Renal pelvis (tissue), 12 donors: ENCODE data around the gene KRTAP9-8. TPM values are rescaled to one million over a fixed set of nuclear protein-coding genes. Genes with fewer than 3 reads are reported as not detected.
"Not testable (repeated sequence)": the region's sequence is repeated elsewhere in the genome, so short reads cannot be mapped to it uniquely, and the experiment has no call there.

ENCODE experiments used
- DNase-seq: peaks from one replicate; pipeline ENCODE4 v3.0.0-alpha.2; 2013
- long read RNA-seq, 16 experiments: transcript quantifications; one replicate each; lab custom pipeline, GENCODE V29; 2026
- polyA plus RNA-seq, 3 donors: library from polyadenylated mRNA; unstranded; fragments of 120-200 nt; gene quantifications; one replicate each; pipeline ENCODE4 v1.2.1, GENCODE V29; 2013; ENCODE audit not compliant: insufficient read length in 3 of 3

The KRTAP9-8 gene, protein sequence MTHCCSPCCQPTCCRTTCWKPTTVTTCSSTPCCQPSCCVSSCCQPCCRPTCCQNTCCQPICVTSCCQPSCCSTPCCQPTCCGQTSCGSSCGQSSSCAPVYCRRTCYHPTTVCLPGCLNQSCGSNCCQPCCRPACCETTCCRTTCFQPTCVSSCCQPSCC
- polyA plus RNA-seq, result not detected
- long read RNA-seq, donor 1, result 0 reads
- long read RNA-seq, donor 2, result 0 reads
- long read RNA-seq, donor 3, result 0 reads
- long read RNA-seq, donor 4, result 0 reads
- long read RNA-seq, donor 5, result 0 reads
- long read RNA-seq, donor 6, result 0 reads
- long read RNA-seq, donor 7, result 0 reads
- long read RNA-seq, donor 8, result 0 reads
- long read RNA-seq, donor 9, result 0 reads
- long read RNA-seq, donor 10, result 0 reads
- long read RNA-seq, donor 11, result 0 reads
- long read RNA-seq, donor 12, result 0 reads
- long read RNA-seq, donor 13, result 0 reads
- long read RNA-seq, donor 14, result 0 reads
- long read RNA-seq, donor 15, result 0 reads
- long read RNA-seq, donor 16, result 0 reads

- not testable (repeated sequence) for DNase-seq
These were observed at the start of gene KRTAP9-8 for GRCh38 chr17:41237949-41238437. TSS of gene KRTAP9-8 (plus strand) at chr17:41237999. CDS start at chr17:41238052, 53 bp downstream.

DNA sequence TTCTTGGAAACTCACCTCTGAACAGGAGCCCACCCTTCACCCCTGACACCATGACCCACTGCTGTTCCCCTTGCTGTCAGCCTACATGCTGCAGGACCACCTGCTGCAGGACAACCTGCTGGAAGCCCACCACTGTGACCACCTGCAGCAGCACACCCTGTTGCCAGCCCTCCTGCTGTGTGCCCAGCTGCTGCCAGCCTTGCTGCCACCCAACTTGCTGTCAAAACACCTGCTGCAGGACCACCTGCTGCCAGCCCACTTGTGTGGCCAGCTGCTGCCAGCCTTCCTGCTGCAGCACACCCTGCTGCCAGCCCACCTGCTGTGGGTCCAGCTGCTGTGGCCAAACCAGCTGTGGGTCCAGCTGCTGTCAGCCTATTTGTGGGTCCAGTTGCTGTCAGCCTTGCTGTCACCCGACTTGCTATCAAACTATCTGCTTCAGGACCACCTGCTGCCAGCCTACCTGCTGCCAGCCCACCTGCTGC is 47.9 kb upstream of the KRTAP9-8 start, which contains the start of gene KRTAP9-1:
TSS of gene KRTAP9-1 (plus strand) at position 51 of the 482 bp plus-strand sequence. CDS start at position 51, 0 bp downstream.
- DNase-seq, result not testable (repeated sequence)

DNA sequence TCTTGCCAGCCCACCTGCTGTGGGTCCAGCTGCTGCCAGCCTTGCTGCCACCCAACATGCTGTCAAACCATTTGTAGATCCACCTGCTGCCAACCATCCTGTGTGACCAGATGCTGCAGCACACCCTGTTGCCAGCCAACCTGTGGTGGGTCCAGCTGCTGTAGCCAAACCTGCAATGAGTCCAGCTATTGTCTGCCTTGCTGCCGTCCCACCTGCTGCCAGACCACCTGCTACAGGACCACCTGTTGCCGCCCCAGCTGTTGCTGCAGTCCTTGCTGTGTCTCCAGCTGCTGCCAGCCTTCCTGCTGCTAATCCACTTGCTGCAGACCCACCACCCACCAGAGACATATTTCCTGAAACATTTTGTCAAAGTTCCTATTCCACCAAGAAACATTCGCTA is 47.5 kb upstream of the KRTAP9-8 start:
- DNase-seq, result no peak

DNA sequence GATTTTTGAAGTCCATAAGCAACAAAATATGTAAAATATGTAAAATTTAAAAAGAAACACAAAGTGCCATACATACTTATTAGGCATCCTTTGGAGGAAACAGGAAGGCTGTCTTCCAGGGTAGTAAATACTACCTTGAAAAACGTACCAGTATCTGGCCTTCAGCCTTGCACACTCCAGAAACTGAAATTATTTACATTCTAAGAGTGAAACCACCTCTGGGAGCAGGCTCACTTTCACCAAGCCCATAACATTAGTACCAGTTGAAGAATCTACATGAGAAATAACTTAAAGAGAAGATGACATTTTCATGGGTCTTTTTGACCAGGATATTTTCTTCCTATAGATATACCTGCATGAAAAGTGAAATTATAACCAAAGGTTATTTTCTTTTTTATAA is 41.7 kb upstream of the KRTAP9-8 start:
- no peak for DNase-seq

DNA sequence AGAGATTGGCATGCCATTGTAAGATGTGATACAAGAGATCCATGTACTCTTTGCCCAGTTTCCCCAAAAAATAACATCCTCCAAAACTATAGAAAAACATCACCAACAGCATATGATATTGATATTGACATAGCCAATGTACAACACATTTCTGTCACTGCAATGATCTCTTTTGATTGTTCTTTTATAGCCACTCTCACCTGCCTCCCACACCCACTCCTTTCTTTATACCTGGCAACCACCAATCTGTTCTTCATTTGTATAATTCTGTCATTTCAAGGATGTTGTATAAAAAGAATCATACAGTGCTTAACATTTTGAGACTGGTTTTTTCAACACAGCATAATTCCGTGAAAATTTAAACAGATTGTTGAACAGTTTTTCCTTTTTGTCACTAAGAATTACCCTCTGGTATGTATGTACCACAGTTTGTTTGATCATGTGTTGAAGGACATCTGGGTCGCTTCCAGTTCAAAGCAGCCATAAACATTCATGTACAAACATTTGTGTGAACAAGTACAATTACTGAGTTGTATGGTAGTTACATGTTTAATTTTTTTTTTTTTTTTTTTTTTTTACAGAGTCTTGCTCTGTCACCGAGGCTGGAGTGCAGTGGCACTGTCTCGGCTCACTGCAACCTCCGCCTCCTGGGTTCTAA is 38.2 kb upstream of the KRTAP9-8 start:
- no peak for DNase-seq

- DNase-seq, result no peak
These were observed 25.8 kb upstream of the KRTAP9-8 start for GRCh38 chr17:41211845-41212466.

DNA sequence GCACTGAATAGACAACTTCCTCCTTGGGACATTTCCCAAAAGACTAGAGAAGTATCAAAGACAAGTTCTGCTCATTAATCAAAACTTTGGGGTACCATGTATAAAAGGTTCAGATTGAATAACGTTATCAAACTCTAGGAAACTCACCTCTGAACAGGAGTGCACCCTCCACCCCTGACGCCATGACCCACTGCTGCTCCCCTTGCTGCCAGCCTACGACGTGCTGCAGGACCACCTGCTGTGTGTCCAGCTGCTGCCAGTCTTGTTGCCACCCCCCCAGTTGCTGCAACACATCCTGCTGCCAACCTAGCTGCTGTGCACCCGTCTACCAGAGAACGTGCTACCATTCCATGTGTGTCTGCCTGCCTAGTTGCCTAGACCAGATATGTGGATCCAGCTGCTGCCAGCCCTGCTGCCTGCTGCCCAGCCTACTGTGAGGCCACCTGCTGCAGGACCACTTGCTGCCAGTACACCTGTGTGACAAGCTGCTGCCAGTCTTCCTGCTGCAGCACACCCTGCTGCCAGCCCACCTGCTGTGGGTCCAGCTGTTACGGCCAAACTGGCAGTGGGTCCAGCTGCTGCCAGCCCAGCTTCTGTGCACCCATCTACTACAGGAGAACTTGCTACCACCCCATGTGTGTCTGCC is 25.2 kb upstream of the KRTAP9-8 start:
- no peak for DNase-seq

- DNase-seq, result no peak
These were observed 22.1 kb upstream of the KRTAP9-8 start for GRCh38 chr17:41215681-41216080.

GRCh38 chr17:41223821-41224220 is 14.0 kb upstream of the KRTAP9-8 start:
- DNase-seq, result no peak

- DNase-seq, result no peak
These were observed 11.7 kb upstream of the KRTAP9-8 start for GRCh38 chr17:41226051-41226450.

GRCh38 chr17:41226598-41227095 is 11.2 kb upstream of the KRTAP9-8 start, which contains the start of gene KRTAP9-2:
TSS of gene KRTAP9-2 (plus strand) at chr17:41226648. CDS start at chr17:41226655, 7 bp downstream.
- DNase-seq, result not testable (repeated sequence)

DNA sequence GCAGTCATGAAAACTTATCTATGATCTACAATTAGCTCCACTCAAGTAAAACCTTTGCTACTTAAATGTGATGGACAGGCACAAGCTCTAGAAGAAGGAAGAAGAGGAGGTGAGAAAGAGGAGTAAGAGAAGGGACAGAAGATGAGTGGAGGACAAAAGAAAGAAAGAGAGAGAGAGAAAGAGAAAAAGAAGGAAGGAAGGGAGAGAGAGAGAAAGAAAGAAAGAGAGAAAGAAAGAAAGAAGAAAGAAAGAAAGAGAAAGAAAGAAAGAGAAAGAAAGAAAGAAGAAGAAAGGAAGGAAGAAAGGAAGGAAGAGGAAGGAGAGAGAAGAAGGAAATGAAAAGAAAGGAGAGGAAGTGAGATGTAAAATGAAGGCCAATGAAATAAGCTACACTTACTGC is 7.7 kb upstream of the KRTAP9-8 start:
- no peak for DNase-seq

DNA sequence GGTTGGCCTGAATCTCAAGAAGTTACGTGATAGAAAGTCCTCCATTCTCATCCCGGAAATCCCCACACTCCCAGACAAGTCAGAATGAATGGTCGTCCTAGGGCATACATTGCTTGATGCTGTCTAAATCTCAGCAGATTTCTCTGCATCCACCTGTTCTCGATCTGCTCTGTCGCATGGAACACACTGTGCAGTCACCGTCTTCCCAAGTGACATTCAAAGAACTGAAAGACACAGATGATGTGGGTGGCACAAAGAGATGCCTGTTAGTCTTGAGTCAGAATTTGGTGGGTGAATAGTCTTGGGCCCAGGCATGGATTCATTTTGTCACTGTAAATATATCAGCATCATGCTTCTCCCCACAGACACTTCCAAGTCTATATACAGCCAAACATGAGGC is 6.1 kb upstream of the KRTAP9-8 start:
- no peak for DNase-seq

GRCh38 chr17:41232399-41233105 is 5.2 kb upstream of the KRTAP9-8 start, which contains the start of gene KRTAP9-3:
TSS of gene KRTAP9-3 (plus strand) at chr17:41232449. CDS start at chr17:41232502, 53 bp downstream.
- DNase-seq, result not testable (repeated sequence)

DNA sequence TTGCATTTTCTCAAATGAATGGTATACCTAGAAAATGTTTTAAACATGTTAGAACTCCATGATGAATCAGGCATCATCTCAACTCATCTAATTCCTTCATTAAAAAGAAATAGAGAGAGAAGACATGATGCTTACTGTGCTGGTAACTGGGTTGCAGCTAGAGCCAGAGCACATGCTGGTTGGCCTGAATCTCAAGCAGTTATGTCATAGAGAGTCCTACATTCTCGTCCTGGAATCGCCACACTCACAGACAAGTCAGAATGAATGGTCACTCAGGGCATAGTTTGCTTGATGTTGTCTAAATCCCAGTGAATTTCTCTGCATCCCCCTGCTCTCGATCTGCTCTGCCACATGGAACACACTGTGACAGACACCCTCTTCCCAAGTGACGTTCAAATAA is 683 bp upstream of the KRTAP9-8 start:
- not testable (repeated sequence) for DNase-seq

DNA sequence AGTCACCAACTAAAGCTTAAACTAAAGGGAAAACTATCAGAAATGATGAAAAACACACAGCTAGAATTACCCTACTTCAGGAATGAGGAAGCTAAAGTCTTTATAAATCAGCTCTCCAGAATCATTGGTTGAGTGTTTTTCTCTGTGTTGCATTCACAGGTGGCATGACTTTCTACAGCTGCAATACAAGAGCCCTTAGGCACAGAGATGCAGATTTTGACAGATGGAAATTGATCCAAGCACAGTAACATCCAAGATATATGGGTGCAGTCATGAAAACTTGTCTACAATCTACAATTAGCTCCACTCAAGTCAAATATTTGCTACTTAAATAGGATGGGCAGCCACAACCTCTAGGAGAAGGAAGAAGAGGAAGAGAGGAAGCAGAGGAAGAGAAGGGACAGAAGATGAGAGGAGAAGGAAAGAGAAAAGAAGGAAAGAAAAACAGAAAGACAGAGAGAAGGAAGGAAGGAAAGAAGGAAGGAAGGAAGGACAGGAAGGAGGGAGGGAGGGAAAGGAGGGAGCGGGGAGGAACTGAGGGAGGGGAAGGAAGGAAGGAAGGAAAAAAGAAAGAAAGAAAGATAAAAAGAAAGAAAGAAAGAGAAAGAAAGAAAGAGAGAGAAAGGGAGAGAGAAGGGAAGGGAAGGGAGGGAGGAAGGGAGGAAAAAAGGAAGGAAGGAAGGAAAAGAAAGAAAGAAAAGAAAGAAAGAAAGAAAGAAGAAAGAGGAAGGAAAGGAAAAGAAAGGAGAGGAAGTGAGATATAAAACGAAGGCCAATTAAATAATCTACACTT is 9.4 kb downstream of the KRTAP9-8 start:
- not testable (repeated sequence) for DNase-seq

DNA sequence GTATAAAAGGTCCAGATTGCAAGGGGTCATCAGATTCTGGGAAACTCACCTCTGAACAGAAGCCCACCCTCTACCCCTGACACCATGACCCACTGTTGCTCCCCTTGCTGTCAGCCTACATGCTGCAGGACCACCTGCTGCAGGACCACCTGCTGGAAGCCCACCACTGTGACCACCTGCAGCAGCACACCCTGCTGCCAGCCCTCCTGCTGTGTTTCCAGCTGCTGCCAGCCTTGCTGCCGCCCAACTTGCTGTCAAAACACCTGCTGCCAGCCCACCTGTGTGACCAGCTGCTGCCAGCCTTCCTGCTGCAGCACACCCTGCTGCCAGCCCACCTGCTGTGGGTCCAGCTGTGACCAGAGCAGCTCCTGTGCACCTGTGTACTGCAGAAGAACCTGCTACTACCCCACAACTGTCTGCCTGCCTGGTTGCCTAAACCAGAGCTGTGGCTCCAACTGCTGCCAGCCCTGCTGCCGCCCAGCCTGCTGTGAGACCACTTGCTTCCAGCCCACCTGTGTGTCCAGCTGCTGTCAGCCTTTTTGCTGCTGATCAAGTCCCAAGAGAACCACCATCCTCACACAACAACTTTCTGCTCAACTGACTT is 11.9 kb downstream of the KRTAP9-8 start, which contains the start of gene KRTAP9-4:
TSS of gene KRTAP9-4 (plus strand) at position 51 of the 604 bp plus-strand sequence. CDS start at position 85, 34 bp downstream.
- not testable (repeated sequence) for DNase-seq

DNA sequence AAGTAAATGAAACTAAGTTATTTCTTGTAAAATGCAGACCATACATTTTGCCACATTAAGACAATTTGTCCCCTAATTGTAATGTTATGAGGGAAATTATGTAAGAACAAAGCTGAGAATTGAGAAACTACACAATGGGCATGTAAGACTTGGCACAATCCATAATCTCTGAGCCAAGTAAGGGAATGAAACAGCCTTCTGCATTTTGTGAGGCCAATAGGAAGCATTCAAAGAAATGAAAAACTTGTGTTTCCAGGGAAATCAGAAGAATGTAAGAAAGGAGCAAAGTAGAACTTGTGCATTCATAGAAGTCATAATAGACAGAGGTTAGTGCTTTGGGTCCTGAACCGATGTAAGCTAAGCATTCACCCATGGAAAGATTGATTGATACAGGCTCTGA is 13.5 kb downstream of the KRTAP9-8 start:
- DNase-seq, result no peak

GRCh38 chr17:41254861-41255260 is 17.1 kb downstream of the KRTAP9-8 start:
- DNase-seq, result no peak
